BE2C (cell line): ENCODE measurements around the gene POC1A.

Experiments used
- DNase-seq: peaks from one replicate; pipeline ENCODE4 v3.0.0-alpha.2; 2020
- H3K27me3 ChIP-seq: fragments of 250-450 bp; sonication (Bioruptor Pico); 2 replicates; pipeline ENCODE4 v1.5.1; 2020; ENCODE audit warnings: mild to moderate bottlenecking
- H3K36me3 ChIP-seq: fragments of 250-450 bp; sonication (Bioruptor Pico); 2 replicates; pipeline ENCODE4 v1.5.1; 2020; ENCODE audit warnings: mild to moderate bottlenecking
- H3K4me1 ChIP-seq: fragments of 250-450 bp; sonication (Bioruptor Pico); 2 replicates; pipeline ENCODE4 v1.5.1; 2020
- H3K4me3 ChIP-seq: 2 replicates; pipeline ENCODE4 v1.5.1; 2011; ENCODE audit warnings: low read depth, low read length
- H3K9me3 ChIP-seq: fragments of 250-450 bp; sonication (Bioruptor Pico); 2 replicates; pipeline ENCODE4 v1.5.1; 2020
- CTCF ChIP-seq: IDR thresholded peaks from 2 replicates; pipeline ENCODE4 v1.5.1; 2012; ENCODE audit warnings: mild to moderate bottlenecking, low read depth, low read length

Gene POC1A

GRCh38 chr3:52092271-52092660 is 62.0 kb downstream of the POC1A start:
- Histone ChIP-seq H3K36me3 (no peaks in the 10 kb centered on the region), H3K9me3 (no peaks in the 10 kb centered on the region), H3K27me3 (no peaks in the 10 kb centered on the region), H3K4me1 (no peaks in the 10 kb centered on the region), H3K4me3 (no peak overlapping the region)
- TF ChIP-seq CTCF = no peak
- DNase-seq = no peak

- Histone ChIP-seq H3K9me3 (no peaks in the 10 kb centered on the region), H3K36me3 (no peaks in the 10 kb centered on the region), H3K27me3 (no peaks in the 10 kb centered on the region), H3K4me1 (no peaks in the 10 kb centered on the region), H3K4me3 (no peak overlapping the region)
- DNase-seq = no peak
- no peak for TF ChIP-seq CTCF
Measured at GRCh38 chr3:52091586-52092270, 62.5 kb downstream of the POC1A start.

- no peaks in the 10 kb centered on the region for H3K27me3 ChIP-seq
- no peak for DNase-seq
- H3K36me3 ChIP-seq = no peaks in the 10 kb centered on the region
- no peak for TF ChIP-seq CTCF
- no peaks in the 10 kb centered on the region for H3K9me3 ChIP-seq
- no peaks in the 10 kb centered on the region for H3K4me1 ChIP-seq
- no peak overlapping the region for H3K4me3 ChIP-seq
Measured at GRCh38 chr3:52090933-52091468, 63.2 kb downstream of the POC1A start.

- no peaks in the 10 kb centered on the region for H3K27me3 ChIP-seq
- no peaks in the 10 kb centered on the region for H3K9me3 ChIP-seq
- no peaks in the 10 kb centered on the region for H3K4me1 ChIP-seq
- DNase-seq = no peak
- no peaks in the 10 kb centered on the region for H3K36me3 ChIP-seq
- no peak overlapping the region for H3K4me3 ChIP-seq
- TF ChIP-seq CTCF = no peak
Measured at GRCh38 chr3:52090131-52090932, 63.9 kb downstream of the POC1A start.

GRCh38 chr3:52089691-52090090 is 64.5 kb downstream of the POC1A start:
- Histone ChIP-seq H3K4me3 (no peak overlapping the region), H3K27me3 (no peaks in the 10 kb centered on the region), H3K4me1 (no peaks in the 10 kb centered on the region), H3K36me3 (no peaks in the 10 kb centered on the region), H3K9me3 (no peaks in the 10 kb centered on the region)
- no peak for DNase-seq
- no peak for TF ChIP-seq CTCF
